Measurements from ENCODE around the gene SPATS2L. TPM values are rescaled to one million over a fixed set of nuclear protein-coding genes. Genes with fewer than 3 reads are reported as not detected.

Gene SPATS2L
- total and polyA plus RNA-seq, 2 of the 13 experiments (the other 11 are each of a cell fraction or from before 2014, with no cell fraction given), result 154 to 212 TPM

DNA sequence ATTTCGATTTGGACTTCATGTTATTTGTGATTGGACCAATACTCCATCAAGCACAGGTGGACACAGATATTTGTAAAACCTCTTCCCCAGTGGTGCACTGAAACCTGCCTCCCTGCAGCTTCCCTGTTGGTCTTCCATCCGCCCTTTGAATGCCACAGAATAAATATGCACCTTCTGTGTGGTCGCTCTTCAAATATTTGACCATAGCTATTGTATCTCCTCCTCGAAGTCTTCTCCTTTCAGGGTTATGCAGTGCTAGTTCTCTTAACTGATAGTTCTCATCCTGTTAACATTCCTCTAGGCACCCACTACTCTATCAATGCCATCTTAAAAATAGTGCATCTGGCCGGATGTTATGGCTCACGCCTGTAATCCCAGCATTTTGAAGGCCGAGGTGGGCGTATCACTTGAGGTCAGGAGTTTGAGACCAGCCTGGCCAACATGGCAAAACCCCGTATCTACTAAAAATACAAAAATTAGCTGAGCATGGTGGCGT, 12.5 kb downstream of the SPATS2L start (continued):
- TF ChIP-seq, protein P1, sequence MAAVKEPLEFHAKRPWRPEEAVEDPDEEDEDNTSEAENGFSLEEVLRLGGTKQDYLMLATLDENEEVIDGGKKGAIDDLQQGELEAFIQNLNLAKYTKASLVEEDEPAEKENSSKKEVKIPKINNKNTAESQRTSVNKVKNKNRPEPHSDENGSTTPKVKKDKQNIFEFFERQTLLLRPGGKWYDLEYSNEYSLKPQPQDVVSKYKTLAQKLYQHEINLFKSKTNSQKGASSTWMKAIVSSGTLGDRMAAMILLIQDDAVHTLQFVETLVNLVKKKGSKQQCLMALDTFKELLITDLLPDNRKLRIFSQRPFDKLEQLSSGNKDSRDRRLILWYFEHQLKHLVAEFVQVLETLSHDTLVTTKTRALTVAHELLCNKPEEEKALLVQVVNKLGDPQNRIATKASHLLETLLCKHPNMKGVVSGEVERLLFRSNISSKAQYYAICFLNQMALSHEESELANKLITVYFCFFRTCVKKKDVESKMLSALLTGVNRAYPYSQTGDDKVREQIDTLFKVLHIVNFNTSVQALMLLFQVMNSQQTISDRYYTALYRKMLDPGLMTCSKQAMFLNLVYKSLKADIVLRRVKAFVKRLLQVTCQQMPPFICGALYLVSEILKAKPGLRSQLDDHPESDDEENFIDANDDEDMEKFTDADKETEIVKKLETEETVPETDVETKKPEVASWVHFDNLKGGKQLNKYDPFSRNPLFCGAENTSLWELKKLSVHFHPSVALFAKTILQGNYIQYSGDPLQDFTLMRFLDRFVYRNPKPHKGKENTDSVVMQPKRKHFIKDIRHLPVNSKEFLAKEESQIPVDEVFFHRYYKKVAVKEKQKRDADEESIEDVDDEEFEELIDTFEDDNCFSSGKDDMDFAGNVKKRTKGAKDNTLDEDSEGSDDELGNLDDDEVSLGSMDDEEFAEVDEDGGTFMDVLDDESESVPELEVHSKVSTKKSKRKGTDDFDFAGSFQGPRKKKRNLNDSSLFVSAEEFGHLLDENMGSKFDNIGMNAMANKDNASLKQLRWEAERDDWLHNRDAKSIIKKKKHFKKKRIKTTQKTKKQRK (IDR thresholded peaks at IDR 0.05; ENCODE audit: low read length), result no peak
- TF ChIP-seq ZFP37 (CRISPR knock-in tag; IDR thresholded peaks at IDR 0.05; ENCODE audit: borderline replicate concordance), result no peak
- 0 out of 2 replicates have a peak, but pooled peaks have one; percentile 81 for TF ChIP-seq GZF1 (CRISPR knock-in tag; IDR thresholded peaks at IDR 0.05)
- TF ChIP-seq ZFP62 (CRISPR knock-in tag; IDR thresholded peaks at IDR 0.05), result no peak
- TF ChIP-seq ATF5 (CRISPR knock-in tag; IDR thresholded peaks at IDR 0.05; ENCODE audit: low read depth), result no peak
- no peak for TF ChIP-seq ZFP82 (CRISPR knock-in tag; IDR thresholded peaks at IDR 0.05; ENCODE audit: borderline replicate concordance)
- TF ChIP-seq FOXP4 (CRISPR knock-in tag; IDR thresholded peaks at IDR 0.05), result peak; percentile 96
- TF ChIP-seq ZNF562 (CRISPR knock-in tag; IDR thresholded peaks at IDR 0.05; ENCODE audit: borderline replicate concordance), result no peak
- TF ChIP-seq ZNF710 (CRISPR knock-in tag; IDR thresholded peaks at IDR 0.05; ENCODE audit: borderline replicate concordance), result peak; percentile 100
- TF ChIP-seq FIP1L1 (IDR thresholded peaks at IDR 0.05; ENCODE audit: borderline replicate concordance, insufficient read depth, low read depth, low read length), result no peak
- no peak for TF ChIP-seq PTBP1 (IDR thresholded peaks at IDR 0.05; ENCODE audit: low read depth, low read length, poor library complexity, severe bottlenecking)
- TF ChIP-seq SP1 (IDR thresholded peaks at IDR 0.05), result no peak
- no peak for TF ChIP-seq SP1 (CRISPR knock-in tag; IDR thresholded peaks at IDR 0.05)
- TF ChIP-seq MTF2 (CRISPR knock-in tag; IDR thresholded peaks at IDR 0.05; ENCODE audit: borderline replicate concordance), result no peak
- no peak for TF ChIP-seq RELA (CRISPR knock-in tag; IDR thresholded peaks at IDR 0.05)
- TF ChIP-seq KDM2A (CRISPR knock-in tag; IDR thresholded peaks at IDR 0.05; ENCODE audit: borderline replicate concordance, low read depth), result 0 out of 2 replicates have a peak, but pooled peaks have one; percentile 42
- no peak for TF ChIP-seq ZNF850 (CRISPR knock-in tag; conservative IDR thresholded peaks at IDR 0.05)
- TF ChIP-seq ZNF766 (CRISPR knock-in tag; IDR thresholded peaks at IDR 0.05; ENCODE audit: borderline replicate concordance), result 0 out of 2 replicates have a peak, but pooled peaks have one; percentile 48
- TF ChIP-seq ZNF124 (CRISPR knock-in tag; IDR thresholded peaks at IDR 0.05), result peak; percentile 63
- TF ChIP-seq SP5 (CRISPR knock-in tag; IDR thresholded peaks at IDR 0.05; ENCODE audit: borderline replicate concordance, low read depth), result peak; percentile 90
- no peak for TF ChIP-seq HOXA7 (CRISPR knock-in tag; IDR thresholded peaks at IDR 0.05)
- TF ChIP-seq ZNF121 (CRISPR knock-in tag; IDR thresholded peaks at IDR 0.05), result no peak
- TF ChIP-seq ZNF235 (CRISPR knock-in tag; IDR thresholded peaks at IDR 0.05; ENCODE audit: borderline replicate concordance), result no peak
